Esophagus squamous epithelium (tissue), 4 donors: ENCODE results near the gene ATRN.

Source experiments
- CTCF ChIP-seq, 6 experiments: fragments of 450-650 bp in 4 of 6; fragments of 200-600 bp in 2 of 6; sonication (generic) in 2 of 6; IDR thresholded peaks; one replicate each; pipeline ENCODE4 v1.5.1; 2016 to 2019; ENCODE audit warnings: antibody characterized with exemption in 6 of 6, mild to moderate bottlenecking in 4 of 6, moderate library complexity in 4 of 6
- POLR2A ChIP-seq, 4 donors: fragments of 450-650 bp; IDR thresholded peaks; one replicate each; pipeline ENCODE4 v1.6.1; 2017; ENCODE audit warnings: antibody characterized with exemption in 4 of 4, mild to moderate bottlenecking in 4 of 4, moderate library complexity in 3 of 4

- TF ChIP-seq CTCF (IDR thresholded peaks at IDR 0.05) (no peak), POLR2A (IDR thresholded peaks at IDR 0.05) (no peak)
Observed at GRCh38 chr20:3543901-3544507, 73.2 kb downstream of the ATRN start.
